MM.1S (cell line): ENCODE data around the gene PTGER3.

Experiments used
- DNase-seq: peaks from one replicate; pipeline ENCODE4 v3.0.0-alpha.2; 2015
- H2AFZ ChIP-seq: fragments of 300-600 bp; sonication (generic); 2 replicates; pipeline ENCODE4 v1.6.0; 2016; ENCODE audit warnings: antibody characterized with exemption, low read length
- H3F3A ChIP-seq: fragments of 300-600 bp; sonication (generic); 2 replicates; pipeline ENCODE4 v1.6.1; 2016; ENCODE audit warnings: mild to moderate bottlenecking, antibody characterized with exemption, low read length, moderate library complexity, mixed read lengths; ENCODE audit not compliant: insufficient read depth
- H3K27ac ChIP-seq: fragments of 300-600 bp; sonication (generic); 2 replicates; pipeline ENCODE4 v1.5.1; 2016; ENCODE audit warnings: mild to moderate bottlenecking, low read length
- H3K27me3 ChIP-seq: fragments of 300-600 bp; sonication (generic); replicated peaks from 2 replicates; pipeline ENCODE4 v1.6.0; 2016; ENCODE audit warnings: low read length; ENCODE audit not compliant: insufficient read depth
- H3K36me3 ChIP-seq: fragments of 300-600 bp; sonication (generic); replicated peaks from 2 replicates; pipeline ENCODE4 v1.6.1; 2016; ENCODE audit warnings: mild to moderate bottlenecking, low read length, mixed read lengths; ENCODE audit not compliant: insufficient read depth
- H3K4me1 ChIP-seq: fragments of 300-600 bp; sonication (generic); 2 replicates; pipeline ENCODE4 v1.6.1; 2016; ENCODE audit warnings: low read length, mixed read lengths
- H3K4me2 ChIP-seq: fragments of 300-600 bp; sonication (generic); 2 replicates; pipeline ENCODE4 v1.6.0; 2016; ENCODE audit warnings: low read depth, low read length
- H3K4me3 ChIP-seq: fragments of 300-600 bp; sonication (generic); 2 replicates; pipeline ENCODE4 v1.5.1; 2016; ENCODE audit warnings: low read length, mixed read lengths
- H3K79me2 ChIP-seq: fragments of 300-600 bp; sonication (generic); 2 replicates; pipeline ENCODE4 v1.6.1; 2016; ENCODE audit warnings: mixed run types, low read length, mixed read lengths
- H3K9ac ChIP-seq: fragments of 300-600 bp; sonication (generic); 2 replicates; pipeline ENCODE4 v1.6.1; 2016; ENCODE audit warnings: low read length, mixed read lengths
- H3K9me2 ChIP-seq: fragments of 300-600 bp; sonication (generic); replicated peaks from 2 replicates; pipeline ENCODE4 v1.6.1; 2016; ENCODE audit warnings: mild to moderate bottlenecking, low read length, mixed read lengths; ENCODE audit not compliant: insufficient read depth
- H3K9me3 ChIP-seq: fragments of 300-600 bp; sonication (generic); replicated peaks from 2 replicates; pipeline ENCODE4 v1.6.1; 2016; ENCODE audit warnings: mild to moderate bottlenecking, low read length, mixed read lengths; ENCODE audit not compliant: insufficient read depth
- H4K20me1 ChIP-seq: fragments of 300-600 bp; sonication (generic); 2 replicates; pipeline ENCODE4 v1.6.1; 2016; ENCODE audit warnings: mild to moderate bottlenecking, low read length, moderate library complexity, mixed read lengths; ENCODE audit not compliant: insufficient read depth
- EZH2 ChIP-seq: fragments of 300-600 bp; sonication (generic); optimal IDR thresholded peaks from 2 replicates; pipeline ENCODE3; 2017; ENCODE audit warnings: low read depth, mild to moderate bottlenecking, antibody characterized with exemption, low read length, mixed read lengths
- EZH2phosphoT487 ChIP-seq: fragments of 300-600 bp; sonication (generic); IDR thresholded peaks from 2 replicates; pipeline ENCODE4 v1.6.1; 2018; ENCODE audit warnings: antibody characterized with exemption, low read length
- TF ChIP-seq, protein P1 (sequence below): fragments of 300-600 bp; sonication (generic); IDR thresholded peaks from 2 replicates; pipeline ENCODE4 v1.5.1; 2016; ENCODE audit warnings: antibody characterized with exemption, low read length, mixed read lengths

PTGER3 gene

DNA sequence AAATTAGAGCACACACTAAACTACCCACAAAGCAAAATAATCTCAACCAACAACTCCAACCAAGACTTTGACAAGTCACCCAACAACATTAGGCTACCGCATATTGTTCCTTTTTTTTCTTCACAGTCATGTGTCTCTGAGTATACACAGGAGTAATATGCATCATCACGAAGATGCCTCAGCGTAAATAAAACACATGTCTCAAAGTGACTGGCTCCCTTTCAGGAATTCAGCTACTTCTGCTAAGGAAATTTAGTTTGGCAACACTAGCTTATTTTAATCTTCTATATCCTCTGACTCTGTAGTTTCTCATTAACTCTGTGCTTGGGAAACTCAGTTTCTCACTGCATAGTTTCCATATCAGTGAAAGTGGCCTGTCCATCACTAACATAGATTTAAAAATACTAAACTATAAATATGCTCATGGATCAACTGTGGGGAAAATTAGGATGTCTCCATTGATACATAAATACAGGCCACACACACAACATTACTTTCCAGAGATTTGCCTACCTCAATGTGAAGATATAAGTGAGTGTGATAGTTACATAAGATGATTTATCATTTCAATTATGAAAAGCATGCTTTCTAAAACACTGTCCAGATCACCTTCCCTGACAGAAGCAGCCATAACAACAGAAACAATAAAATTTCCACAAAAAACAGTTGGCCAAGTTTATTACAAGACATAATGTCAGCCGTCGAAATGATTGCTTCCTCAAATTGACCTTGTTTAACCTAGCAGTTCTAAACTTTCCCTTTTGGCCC is 113.2 kb downstream of the PTGER3 start:
- H4K20me1 ChIP-seq = no peaks in the 10 kb centered on the region
- H3K9me3 ChIP-seq = no peaks in the 10 kb centered on the region
- H3K27ac ChIP-seq = no peak overlapping the region
- H3K9ac ChIP-seq = no peak overlapping the region
- H3K4me3 ChIP-seq = no peak overlapping the region
- H3K27me3 ChIP-seq = no peaks in the 10 kb centered on the region
- H3K4me1 ChIP-seq = peaks cover 2% of the 10 kb centered on the region; the same call in 1 of the 2 replicates
- no peak overlapping the region for H2AFZ ChIP-seq
- H3F3A ChIP-seq = no peaks in the 10 kb centered on the region
- H3K79me2 ChIP-seq = no peaks in the 10 kb centered on the region
- no peak overlapping the region for H3K4me2 ChIP-seq
- no peaks in the 10 kb centered on the region for H3K36me3 ChIP-seq
- no peaks in the 10 kb centered on the region for H3K9me2 ChIP-seq
- TF ChIP-seq, protein P1, sequence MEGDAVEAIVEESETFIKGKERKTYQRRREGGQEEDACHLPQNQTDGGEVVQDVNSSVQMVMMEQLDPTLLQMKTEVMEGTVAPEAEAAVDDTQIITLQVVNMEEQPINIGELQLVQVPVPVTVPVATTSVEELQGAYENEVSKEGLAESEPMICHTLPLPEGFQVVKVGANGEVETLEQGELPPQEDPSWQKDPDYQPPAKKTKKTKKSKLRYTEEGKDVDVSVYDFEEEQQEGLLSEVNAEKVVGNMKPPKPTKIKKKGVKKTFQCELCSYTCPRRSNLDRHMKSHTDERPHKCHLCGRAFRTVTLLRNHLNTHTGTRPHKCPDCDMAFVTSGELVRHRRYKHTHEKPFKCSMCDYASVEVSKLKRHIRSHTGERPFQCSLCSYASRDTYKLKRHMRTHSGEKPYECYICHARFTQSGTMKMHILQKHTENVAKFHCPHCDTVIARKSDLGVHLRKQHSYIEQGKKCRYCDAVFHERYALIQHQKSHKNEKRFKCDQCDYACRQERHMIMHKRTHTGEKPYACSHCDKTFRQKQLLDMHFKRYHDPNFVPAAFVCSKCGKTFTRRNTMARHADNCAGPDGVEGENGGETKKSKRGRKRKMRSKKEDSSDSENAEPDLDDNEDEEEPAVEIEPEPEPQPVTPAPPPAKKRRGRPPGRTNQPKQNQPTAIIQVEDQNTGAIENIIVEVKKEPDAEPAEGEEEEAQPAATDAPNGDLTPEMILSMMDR = no peak
- TF ChIP-seq EZH2 (no peak), EZH2phosphoT487 (no peak)
- DNase-seq = no peak

DNA sequence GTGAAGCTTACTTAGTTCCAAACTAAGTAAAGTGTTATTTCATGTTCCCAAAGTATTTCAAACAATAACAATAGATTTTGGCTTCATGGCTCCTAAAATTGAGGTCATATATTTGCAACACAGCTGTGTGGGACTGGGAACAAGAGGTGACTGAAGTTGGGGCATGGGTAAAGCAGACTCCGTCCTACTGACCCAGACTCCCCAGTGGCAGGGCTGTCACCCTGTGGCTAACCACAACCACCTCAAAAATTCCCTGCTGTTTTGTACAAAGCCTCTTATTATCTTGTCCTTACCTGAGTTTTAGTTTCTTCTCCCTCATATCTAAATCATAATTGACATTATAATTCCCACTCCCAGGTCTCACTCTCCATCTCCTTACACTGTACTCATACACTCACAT is 117.6 kb downstream of the PTGER3 start:
- no peaks in the 10 kb centered on the region for H3K36me3 ChIP-seq
- TF ChIP-seq EZH2phosphoT487 (no peak), EZH2 (no peak)
- TF ChIP-seq, protein P1 = no peak
- no peak overlapping the region for H2AFZ ChIP-seq
- no peaks in the 10 kb centered on the region for H3K9me3 ChIP-seq
- peaks cover 2% of the 10 kb centered on the region; the same call in 1 of the 2 replicates for H3K4me1 ChIP-seq
- H3K79me2 ChIP-seq = no peaks in the 10 kb centered on the region
- no peak overlapping the region for H3K9ac ChIP-seq
- H3K27me3 ChIP-seq = no peaks in the 10 kb centered on the region
- no peaks in the 10 kb centered on the region for H3K9me2 ChIP-seq
- no peak overlapping the region for H3K4me3 ChIP-seq
- no peaks in the 10 kb centered on the region for H3F3A ChIP-seq
- peak; percentile 22 for DNase-seq
- no peaks in the 10 kb centered on the region for H4K20me1 ChIP-seq
- H3K4me2 ChIP-seq = no peak overlapping the region
- no peak overlapping the region for H3K27ac ChIP-seq

DNA sequence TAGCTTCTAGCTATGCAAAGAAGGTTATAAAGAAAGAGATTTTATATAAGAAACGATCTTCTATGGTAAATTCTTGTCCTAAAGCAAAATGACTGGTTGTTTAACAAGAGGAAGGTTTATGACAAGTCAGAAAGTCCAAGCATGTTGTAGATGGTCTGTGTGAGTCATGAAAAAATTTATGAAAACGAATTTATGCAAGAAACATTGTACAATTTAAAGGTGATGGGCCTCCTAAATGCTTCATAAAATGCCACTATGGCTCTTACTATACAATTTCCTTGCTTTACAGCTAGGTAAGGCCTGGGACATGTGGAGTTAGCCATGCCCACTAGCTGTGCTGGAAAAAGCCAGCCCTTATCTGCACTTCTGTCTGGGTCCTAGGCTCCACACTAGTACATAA is 125.4 kb downstream of the PTGER3 start:
- H3K27me3 ChIP-seq = no peaks in the 10 kb centered on the region
- H3K9me3 ChIP-seq = no peaks in the 10 kb centered on the region
- no peak overlapping the region for H3K4me3 ChIP-seq
- no peaks in the 10 kb centered on the region for H4K20me1 ChIP-seq
- no peaks in the 10 kb centered on the region for H3K36me3 ChIP-seq
- H3K4me2 ChIP-seq = no peak overlapping the region
- no peak overlapping the region for H3K27ac ChIP-seq
- no peaks in the 10 kb centered on the region for H3K79me2 ChIP-seq
- no peak for TF ChIP-seq EZH2
- TF ChIP-seq EZH2phosphoT487 = no peak
- TF ChIP-seq, protein P1 = no peak
- H3F3A ChIP-seq = no peaks in the 10 kb centered on the region
- no peak overlapping the region for H2AFZ ChIP-seq
- H3K9ac ChIP-seq = no peak overlapping the region
- DNase-seq = no peak
- H3K4me1 ChIP-seq = no peaks in the 10 kb centered on the region
- no peaks in the 10 kb centered on the region for H3K9me2 ChIP-seq
